OCI-LY1 (cell line): ENCODE results near the gene RETN.

Experiments used
- H2AFZ ChIP-seq: fragments of 200-600 bp; sonication (generic), shearing (Covaris generic); 2 replicates; pipeline ENCODE4 v1.6.0; 2014; ENCODE audit warnings: antibody characterized with exemption, mild to moderate bottlenecking, low read length
- H3F3A ChIP-seq: fragments of 200-600 bp; sonication (generic), shearing (Covaris generic); 2 replicates; pipeline ENCODE4 v1.6.0; 2014; ENCODE audit warnings: mild to moderate bottlenecking, antibody characterized with exemption, low read length, moderate library complexity; ENCODE audit not compliant: insufficient read depth
- H3K27ac ChIP-seq: fragments of 200-600 bp; sonication (generic); 2 replicates; pipeline ENCODE4 v1.5.1; 2014; ENCODE audit warnings: low read length, mixed run types, mild to moderate bottlenecking, low read depth; ENCODE audit not compliant: poor library complexity, severe bottlenecking
- H3K27me3 ChIP-seq: fragments of 200-600 bp; sonication (generic); 2 replicates; pipeline ENCODE4 v1.6.0; 2014; ENCODE audit warnings: antibody characterized with exemption, mild to moderate bottlenecking, low read length, moderate library complexity; ENCODE audit not compliant: insufficient read depth
- H3K36me3 ChIP-seq: fragments of 200-600 bp; sonication (generic); 2 replicates; pipeline ENCODE4 v1.6.1; 2014; ENCODE audit warnings: mild to moderate bottlenecking, antibody characterized with exemption, low read length, moderate library complexity, mixed read lengths; ENCODE audit not compliant: insufficient read depth
- H3K4me1 ChIP-seq: fragments of 200-600 bp; sonication (generic); 2 replicates; pipeline ENCODE4 v1.5.1; 2014; ENCODE audit warnings: mild to moderate bottlenecking, low read length, moderate library complexity; ENCODE audit not compliant: insufficient read depth, severe bottlenecking
- H3K4me2 ChIP-seq: fragments of 200-600 bp; sonication (generic), shearing (Covaris generic); 2 replicates; pipeline ENCODE4 v1.6.1; 2014; ENCODE audit warnings: low read length
- H3K4me3 ChIP-seq: fragments of 200-600 bp; sonication (generic); 2 replicates; pipeline ENCODE4 v1.5.1; 2014; ENCODE audit warnings: low read length, low read depth, mild to moderate bottlenecking, mixed read lengths; ENCODE audit not compliant: poor library complexity, severe bottlenecking
- H3K79me2 ChIP-seq: fragments of 200-600 bp; shearing (Covaris generic); 2 replicates; pipeline ENCODE4 v1.6.1; 2016; ENCODE audit warnings: mixed run types, low read length, mixed read lengths; ENCODE audit not compliant: insufficient read depth
- H3K9ac ChIP-seq: fragments of 200-600 bp; sonication (generic), shearing (Covaris generic); 2 replicates; pipeline ENCODE4 v1.6.1; 2014; ENCODE audit warnings: mild to moderate bottlenecking, low read length, mixed read lengths
- H3K9me2 ChIP-seq: fragments of 200-600 bp; sonication (generic), shearing (Covaris generic); 2 replicates; pipeline ENCODE4 v1.6.1; 2014; ENCODE audit warnings: low read depth, mild to moderate bottlenecking, low read length, mixed read lengths
- H3K9me3 ChIP-seq: fragments of 200-600 bp; shearing (Covaris generic); 2 replicates; pipeline ENCODE4 v1.6.1; 2014; ENCODE audit warnings: low read length, mixed read lengths
- H4K20me1 ChIP-seq: fragments of 200-600 bp; sonication (generic), shearing (Covaris generic); 2 replicates; pipeline ENCODE4 v1.6.0; 2016; ENCODE audit warnings: mild to moderate bottlenecking, low read length; ENCODE audit not compliant: insufficient read depth
- EZH2 ChIP-seq: fragments of 200-600 bp; sonication (generic), shearing (Covaris generic); IDR thresholded peaks from 2 replicates; pipeline ENCODE4 v1.8.0; 2017; ENCODE audit warnings: borderline replicate concordance, mixed run types, mild to moderate bottlenecking, antibody characterized with exemption, low read length, moderate library complexity, mixed read lengths
- TF ChIP-seq, protein P1 (sequence below): fragments of 200-600 bp; sonication (generic), shearing (Covaris generic); IDR thresholded peaks from 2 replicates; pipeline ENCODE4 v1.5.1; 2017; ENCODE audit warnings: mild to moderate bottlenecking, antibody characterized with exemption, low read length, moderate library complexity, mixed read lengths

RETN gene

DNA sequence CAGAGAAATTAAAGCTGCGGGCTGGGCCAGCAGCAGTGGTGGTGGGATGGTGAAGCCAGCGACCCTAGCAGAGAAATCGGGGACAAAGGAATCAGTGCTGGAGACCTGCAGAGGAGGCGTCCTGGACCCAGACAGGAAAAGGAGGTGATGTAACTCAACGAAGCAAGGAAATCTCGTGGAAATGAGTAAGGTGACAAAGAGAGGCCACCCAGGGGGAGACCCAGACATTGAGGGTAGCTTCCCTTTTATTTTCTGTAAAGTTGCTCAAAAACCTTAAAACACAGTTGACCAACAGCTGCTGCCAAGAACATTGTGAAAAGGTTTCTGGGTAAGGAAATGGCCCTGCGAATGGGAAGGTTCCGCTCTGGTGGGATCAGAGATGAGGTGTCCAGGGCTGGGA lies 13.3 kb upstream of the RETN start:
- Histone ChIP-seq H3K4me1 (peaks cover 13% of the 10 kb centered on the region), H3K36me3 (no peaks in the 10 kb centered on the region), H3K9me3 (no peaks in the 10 kb centered on the region), H3K4me2 (no peak overlapping the region), H3K27ac (no peak overlapping the region), H3K9me2 (no peaks in the 10 kb centered on the region), H4K20me1 (no peaks in the 10 kb centered on the region), H3K9ac (no peak overlapping the region), H3K4me3 (no peak overlapping the region), H3K27me3 (0 out of 2 replicates have a peak, but pooled peaks cover 3% of the 10 kb centered on the region), H3F3A (no peaks in the 10 kb centered on the region), H3K79me2 (no peaks in the 10 kb centered on the region), H2AFZ (no peak overlapping the region)
- TF ChIP-seq EZH2 = no peak
- TF ChIP-seq, protein P1, sequence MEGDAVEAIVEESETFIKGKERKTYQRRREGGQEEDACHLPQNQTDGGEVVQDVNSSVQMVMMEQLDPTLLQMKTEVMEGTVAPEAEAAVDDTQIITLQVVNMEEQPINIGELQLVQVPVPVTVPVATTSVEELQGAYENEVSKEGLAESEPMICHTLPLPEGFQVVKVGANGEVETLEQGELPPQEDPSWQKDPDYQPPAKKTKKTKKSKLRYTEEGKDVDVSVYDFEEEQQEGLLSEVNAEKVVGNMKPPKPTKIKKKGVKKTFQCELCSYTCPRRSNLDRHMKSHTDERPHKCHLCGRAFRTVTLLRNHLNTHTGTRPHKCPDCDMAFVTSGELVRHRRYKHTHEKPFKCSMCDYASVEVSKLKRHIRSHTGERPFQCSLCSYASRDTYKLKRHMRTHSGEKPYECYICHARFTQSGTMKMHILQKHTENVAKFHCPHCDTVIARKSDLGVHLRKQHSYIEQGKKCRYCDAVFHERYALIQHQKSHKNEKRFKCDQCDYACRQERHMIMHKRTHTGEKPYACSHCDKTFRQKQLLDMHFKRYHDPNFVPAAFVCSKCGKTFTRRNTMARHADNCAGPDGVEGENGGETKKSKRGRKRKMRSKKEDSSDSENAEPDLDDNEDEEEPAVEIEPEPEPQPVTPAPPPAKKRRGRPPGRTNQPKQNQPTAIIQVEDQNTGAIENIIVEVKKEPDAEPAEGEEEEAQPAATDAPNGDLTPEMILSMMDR = no peak

- Histone ChIP-seq H3K4me1 (peaks cover 11% of the 10 kb centered on the region), H3K79me2 (no peaks in the 10 kb centered on the region), H3K9ac (no peak overlapping the region), H3K36me3 (no peaks in the 10 kb centered on the region), H3K9me2 (no peaks in the 10 kb centered on the region), H4K20me1 (no peaks in the 10 kb centered on the region), H3K27me3 (0 out of 2 replicates have a peak, but pooled peaks cover 3% of the 10 kb centered on the region), H2AFZ (no peak overlapping the region), H3F3A (no peaks in the 10 kb centered on the region), H3K27ac (no peak overlapping the region), H3K4me2 (no peak overlapping the region), H3K4me3 (no peak overlapping the region), H3K9me3 (no peaks in the 10 kb centered on the region)
- TF ChIP-seq, protein P1 = no peak
- no peak for TF ChIP-seq EZH2
Measured at GRCh38 chr19:7657131-7657751, 11.6 kb upstream of the RETN start.

DNA sequence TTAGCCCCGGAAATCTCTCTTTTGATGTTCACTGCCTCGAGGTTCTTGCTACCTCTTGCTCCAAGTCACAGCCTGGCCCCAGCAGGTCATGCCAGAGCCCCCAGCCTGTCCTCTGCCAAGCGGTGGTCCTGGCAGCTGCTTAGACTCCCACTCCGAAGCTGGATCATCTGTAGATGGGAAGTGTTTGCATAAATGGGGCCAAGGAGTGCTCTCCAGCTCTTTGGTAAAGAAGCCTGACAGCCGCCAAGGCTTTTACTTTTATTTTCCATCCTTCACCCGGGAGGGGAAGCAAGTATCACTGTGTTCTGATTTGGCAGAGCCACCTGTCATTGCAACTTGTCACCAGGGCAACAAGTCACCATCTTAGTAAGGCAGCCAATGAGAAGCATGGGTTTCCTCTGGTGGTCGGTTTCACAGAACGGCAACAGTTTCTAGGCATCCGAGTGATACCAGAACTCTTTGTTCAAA lies 10.6 kb upstream of the RETN start:
- Histone ChIP-seq H3K27ac (no peak overlapping the region), H3F3A (no peaks in the 10 kb centered on the region), H3K9me2 (no peaks in the 10 kb centered on the region), H3K4me1 (peaks cover 8% of the 10 kb centered on the region), H4K20me1 (no peaks in the 10 kb centered on the region), H3K79me2 (no peaks in the 10 kb centered on the region), H3K9ac (no peak overlapping the region; the same call in 1 of the 2 replicates), H3K4me3 (peak overlapping the region; percentile 33), H3K4me2 (peak overlapping the region; percentile 53), H2AFZ (no peak overlapping the region), H3K27me3 (no peaks in the 10 kb centered on the region; the same call in 1 of the 2 replicates), H3K36me3 (no peaks in the 10 kb centered on the region), H3K9me3 (no peaks in the 10 kb centered on the region)
- no peak for TF ChIP-seq EZH2
- TF ChIP-seq, protein P1 = no peak
